Fibroblast of villous mesenchyme (primary cell): ENCODE measurements around the gene TMBIM6. TPM values are rescaled to one million over a fixed set of nuclear protein-coding genes. Genes with fewer than 3 reads are reported as not detected.

Experiments used
- DNase-seq: peaks from one replicate; pipeline ENCODE4 v3.0.0-alpha.2; 2010; ENCODE audit warnings: low read depth
- H3K4me3 ChIP-seq: 2 replicates; pipeline ENCODE4 v1.5.1; 2011; ENCODE audit warnings: low read depth, mild to moderate bottlenecking, low read length
- total RNA-seq: library from RNA; depleted of rRNA; stranded (reverse); fragments of >200 nt; gene quantifications from 2 replicates; pipeline ENCODE4 v1.2.3, GENCODE V29; 2012
- TF ChIP-seq, protein P1 (sequence below): IDR thresholded peaks from 2 replicates; pipeline ENCODE4 v1.5.1; 2012; ENCODE audit warnings: low read depth, mild to moderate bottlenecking, low read length; ENCODE audit not compliant: insufficient read depth

The TMBIM6 gene
- total RNA-seq, 1 donor: 506 TPM

DNA sequence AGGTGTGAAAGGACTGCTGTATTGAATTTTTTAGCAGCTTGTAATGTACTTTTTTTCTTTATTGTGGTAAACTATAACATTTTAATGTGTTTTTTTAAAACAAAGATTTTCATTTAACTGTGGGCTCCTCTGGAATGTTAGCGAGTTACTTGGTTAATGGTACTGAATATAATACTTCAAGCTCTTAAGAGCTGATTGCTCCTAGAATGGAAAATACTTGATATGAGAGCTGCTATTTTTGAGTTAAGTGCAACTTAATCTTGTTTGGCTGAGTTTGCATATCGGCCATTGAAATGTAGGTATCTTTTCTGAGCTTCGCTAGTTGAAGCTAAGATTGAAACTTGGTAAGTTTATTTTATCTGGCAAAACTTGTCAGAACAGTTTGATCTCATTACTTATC, 7.4 kb downstream of the TMBIM6 start:
- H3K4me3 ChIP-seq: no peak overlapping the region
- TF ChIP-seq, protein P1, sequence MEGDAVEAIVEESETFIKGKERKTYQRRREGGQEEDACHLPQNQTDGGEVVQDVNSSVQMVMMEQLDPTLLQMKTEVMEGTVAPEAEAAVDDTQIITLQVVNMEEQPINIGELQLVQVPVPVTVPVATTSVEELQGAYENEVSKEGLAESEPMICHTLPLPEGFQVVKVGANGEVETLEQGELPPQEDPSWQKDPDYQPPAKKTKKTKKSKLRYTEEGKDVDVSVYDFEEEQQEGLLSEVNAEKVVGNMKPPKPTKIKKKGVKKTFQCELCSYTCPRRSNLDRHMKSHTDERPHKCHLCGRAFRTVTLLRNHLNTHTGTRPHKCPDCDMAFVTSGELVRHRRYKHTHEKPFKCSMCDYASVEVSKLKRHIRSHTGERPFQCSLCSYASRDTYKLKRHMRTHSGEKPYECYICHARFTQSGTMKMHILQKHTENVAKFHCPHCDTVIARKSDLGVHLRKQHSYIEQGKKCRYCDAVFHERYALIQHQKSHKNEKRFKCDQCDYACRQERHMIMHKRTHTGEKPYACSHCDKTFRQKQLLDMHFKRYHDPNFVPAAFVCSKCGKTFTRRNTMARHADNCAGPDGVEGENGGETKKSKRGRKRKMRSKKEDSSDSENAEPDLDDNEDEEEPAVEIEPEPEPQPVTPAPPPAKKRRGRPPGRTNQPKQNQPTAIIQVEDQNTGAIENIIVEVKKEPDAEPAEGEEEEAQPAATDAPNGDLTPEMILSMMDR: no peak
- DNase-seq: no peak

DNA sequence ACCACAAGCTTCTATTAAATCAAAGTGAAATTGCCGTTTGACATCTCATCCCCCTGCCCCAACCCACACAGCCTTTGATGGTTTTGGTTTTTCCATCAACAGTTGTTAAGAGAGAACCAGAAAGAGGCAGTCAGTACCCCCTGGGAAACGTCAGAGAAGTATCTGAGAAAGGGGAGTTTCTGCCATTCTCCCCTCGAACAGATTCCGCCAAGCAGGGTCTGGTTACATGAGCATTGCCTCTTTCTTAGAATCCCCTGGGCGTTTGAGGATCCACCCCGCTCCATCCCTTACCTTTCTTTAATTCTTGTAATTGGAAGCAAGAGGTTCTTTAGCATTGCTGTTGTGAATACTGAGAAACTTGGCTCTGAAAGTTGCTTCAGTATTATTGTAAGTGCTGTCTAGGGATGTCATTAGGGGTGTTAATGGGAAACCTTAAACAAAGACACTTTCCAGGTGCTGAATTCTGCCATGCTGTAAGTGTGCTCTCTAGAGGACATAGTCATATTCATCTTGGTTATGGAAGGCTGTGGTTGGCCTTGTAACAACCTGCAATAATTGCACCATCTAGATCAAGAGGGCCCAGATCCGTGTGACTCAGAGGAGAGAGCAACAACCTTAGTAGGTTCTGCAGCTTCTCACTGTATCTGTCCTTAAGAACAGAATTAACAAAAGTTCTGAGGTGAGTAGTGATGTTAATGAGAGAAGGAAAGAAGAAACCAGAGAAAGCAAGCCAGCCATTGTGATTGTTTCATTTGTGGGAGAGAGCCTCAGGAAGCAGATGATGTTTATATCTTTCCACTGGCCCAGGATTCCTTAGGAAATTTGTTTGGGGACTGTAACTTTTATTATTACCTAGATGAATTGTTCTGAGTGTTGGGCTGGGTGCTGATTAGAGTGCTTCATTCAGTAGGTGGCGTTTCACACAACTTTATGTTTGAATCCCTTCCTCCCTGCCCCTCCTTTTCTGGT, 9.0 kb downstream of the TMBIM6 start:
- DNase-seq: peak; percentile 90
- TF ChIP-seq, protein P1: peak; percentile 4
- no peak overlapping the region for H3K4me3 ChIP-seq

DNA sequence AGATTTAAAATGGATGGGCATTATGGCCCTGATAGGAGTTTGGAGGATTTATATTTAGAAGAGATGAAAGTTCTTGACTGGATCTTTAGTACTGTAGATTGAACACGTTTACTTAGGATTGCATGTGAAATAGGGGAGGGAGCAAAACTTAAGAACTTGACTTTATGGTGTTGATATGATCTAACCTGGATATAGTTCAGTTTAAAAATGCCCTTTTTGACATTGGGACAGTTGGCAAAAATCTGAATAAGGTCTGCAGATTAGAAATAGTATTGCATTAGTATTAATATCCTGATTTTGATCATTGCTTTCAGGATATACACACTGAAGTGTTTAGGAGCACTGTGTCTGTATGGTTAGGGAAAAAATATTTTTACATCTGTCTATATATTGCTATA, 9.6 kb downstream of the TMBIM6 start:
- TF ChIP-seq, protein P1: no peak
- no peak overlapping the region for H3K4me3 ChIP-seq
- DNase-seq: no peak

DNA sequence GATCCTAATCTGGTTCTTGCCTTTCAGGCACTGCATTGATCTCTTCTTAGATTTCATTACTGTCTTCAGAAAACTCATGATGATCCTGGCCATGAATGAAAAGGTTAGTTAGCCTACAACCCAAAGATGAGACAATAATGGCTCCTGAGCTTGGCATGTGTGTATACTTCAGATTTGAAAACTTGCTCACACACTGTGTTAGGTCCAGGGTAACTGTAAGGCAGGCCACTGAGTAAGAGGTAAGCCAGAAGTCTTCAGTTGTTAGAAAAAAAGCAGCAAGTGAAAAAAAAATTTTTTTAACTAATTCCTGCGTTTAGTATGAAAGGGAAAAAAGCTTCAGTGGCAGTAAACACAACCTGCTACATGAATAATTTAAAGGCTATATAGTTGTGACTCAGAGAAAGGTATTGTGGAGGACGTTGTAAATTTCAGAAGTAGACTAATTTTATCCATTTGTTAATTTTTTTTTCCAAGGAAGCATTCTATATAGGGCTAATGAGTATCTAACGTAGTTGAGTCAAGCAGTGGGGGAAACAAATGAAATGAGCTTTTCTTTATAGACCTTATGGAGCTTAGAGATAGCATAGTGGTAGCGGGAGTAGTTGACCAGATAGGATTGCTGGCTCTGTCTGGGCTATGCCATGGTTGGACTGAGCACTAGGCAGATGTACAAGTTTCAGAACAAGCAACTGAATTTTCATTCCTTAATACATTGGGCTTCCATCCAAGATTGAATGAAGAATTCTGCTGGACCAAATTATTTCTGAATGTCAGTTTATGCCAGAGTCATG, 20.5 kb downstream of the TMBIM6 start:
- DNase-seq: no peak
- TF ChIP-seq, protein P1: no peak

DNA sequence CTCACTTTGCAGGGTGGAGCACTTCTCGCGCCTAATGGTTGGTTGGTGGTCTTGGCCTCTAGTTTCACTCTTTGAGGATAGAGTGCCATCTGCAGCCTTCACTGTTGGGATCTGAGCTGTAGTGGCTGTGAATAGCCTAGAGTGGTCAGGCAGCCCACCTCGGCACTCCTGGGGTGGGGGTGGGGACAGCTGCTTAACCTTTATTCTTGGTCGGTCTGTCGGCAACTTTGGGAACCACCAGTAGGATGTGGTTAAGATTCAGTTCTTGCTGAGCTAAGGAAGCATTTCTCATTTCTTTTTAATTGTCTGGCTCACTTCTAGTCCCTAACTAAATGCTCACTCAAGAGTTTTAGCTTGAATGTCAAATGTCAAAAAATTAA, 21.1 kb downstream of the TMBIM6 start:
- no peak overlapping the region for H3K4me3 ChIP-seq
- DNase-seq: no peak
- TF ChIP-seq, protein P1: no peak

More for the DNA sequence above, 20.5 kb downstream of the TMBIM6 start:
- H3K4me3 ChIP-seq: no peak overlapping the region

DNA sequence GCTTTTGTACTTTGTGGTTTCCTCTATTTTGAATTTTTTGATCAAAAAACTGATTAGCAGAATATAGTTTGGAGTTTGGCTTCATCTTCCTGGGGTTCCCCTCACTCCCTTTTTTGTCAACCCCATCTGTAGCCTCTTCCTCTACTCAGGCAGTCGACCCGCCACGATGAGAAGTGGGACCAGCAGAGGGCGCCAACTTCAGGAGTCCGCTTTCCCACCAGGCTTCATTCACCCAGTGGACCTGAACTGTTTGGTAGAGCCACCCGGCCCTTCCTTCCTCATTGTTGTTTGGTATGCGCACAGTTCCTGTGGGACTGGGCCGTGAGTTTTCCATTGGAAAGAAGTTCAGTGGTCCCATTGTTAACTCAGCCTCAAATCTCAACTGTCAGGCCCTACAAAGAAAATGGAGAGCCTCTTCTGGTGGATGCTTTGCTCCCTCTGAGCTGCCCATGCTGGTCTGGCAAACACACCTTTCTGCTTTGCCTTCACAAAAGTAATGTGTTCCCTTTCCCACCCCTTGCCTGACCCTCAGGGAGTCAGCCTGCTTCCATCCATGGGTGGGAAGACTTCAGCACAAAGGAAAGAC, 21.7 kb downstream of the TMBIM6 start:
- no peak overlapping the region for H3K4me3 ChIP-seq
- TF ChIP-seq, protein P1: peak; percentile 79
- peak; percentile 41 for DNase-seq
